SH-SY5Y (cell line): Measurements from ENCODE around the gene TBC1D19.

Experiments
- GATA2 ChIP-seq: IDR thresholded peaks from 2 replicates; pipeline ENCODE4 v1.6.1; 2011; ENCODE audit warnings: mild to moderate bottlenecking, low read depth, low read length
- GATA3 ChIP-seq: IDR thresholded peaks from 2 replicates; pipeline ENCODE4 v1.6.1; 2011; ENCODE audit warnings: low read depth, mild to moderate bottlenecking, low read length, moderate library complexity

DNA sequence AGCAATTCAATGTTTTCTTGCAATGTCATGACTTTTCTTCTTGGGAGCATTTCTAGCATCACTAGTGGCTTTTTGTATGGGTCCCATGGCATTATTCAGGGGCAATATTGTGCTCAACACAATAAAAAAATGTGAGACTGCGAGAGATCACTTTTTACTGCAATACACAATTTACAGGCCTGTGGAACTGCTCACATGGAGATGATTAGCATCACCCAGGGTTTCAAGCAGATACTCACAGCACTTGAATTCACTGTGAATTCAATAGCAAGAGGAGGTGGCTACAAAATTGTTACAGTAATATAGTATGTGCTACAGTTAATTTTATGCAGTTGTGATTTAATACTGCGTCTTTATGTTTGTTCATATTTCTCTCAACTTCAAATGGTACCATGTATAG lies 50.4 kb downstream of the TBC1D19 start:
- TF ChIP-seq GATA2: no peak
- TF ChIP-seq GATA3: no peak
